CD4-positive, alpha-beta T cell treated with Interleukin-17A for 4 hours (primary cell): ENCODE measurements around the gene VPS33A.
"Not testable (repeated sequence)": the region's sequence is repeated elsewhere in the genome, so short reads cannot be mapped to it uniquely, and the experiment has no call there.

Experiments used
- DNase-seq: peaks from one replicate; pipeline ENCODE4 v3.0.0-alpha.2; 2020; ENCODE audit warnings: mixed read lengths

Gene VPS33A

GRCh38 chr12:122266230-122266901 lies at the start of gene VPS33A:
Gene VPS33A, minus strand, starts transcription at chr12:122266494. Its CDS starts 86 bp downstream, at chr12:122266408.
- peak; percentile 91 for DNase-seq

DNA sequence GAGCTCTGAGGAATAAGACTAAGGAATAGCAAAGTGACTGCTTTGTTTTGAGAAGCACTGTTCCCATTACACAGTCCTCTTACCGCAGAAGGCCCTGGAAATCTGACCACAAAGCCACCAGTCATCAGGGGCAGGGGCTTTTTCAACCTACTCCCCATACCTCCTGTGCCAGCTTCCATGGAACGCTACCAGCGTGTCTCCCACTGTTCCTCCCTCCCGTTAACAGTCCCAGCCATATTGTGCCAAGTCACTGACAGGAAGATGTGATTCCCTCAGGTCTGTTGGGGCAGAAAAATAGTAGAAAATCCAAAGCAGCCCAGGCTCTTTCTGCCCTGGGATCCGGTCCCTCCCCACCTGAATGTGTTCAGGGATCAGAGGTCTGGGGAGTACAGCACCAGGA lies 46.6 kb upstream of the VPS33A start:
- no peak for DNase-seq

- DNase-seq = no peak
Observed at GRCh38 chr12:122311696-122312095, 45.4 kb upstream of the VPS33A start.

GRCh38 chr12:122310626-122311333 lies 44.5 kb upstream of the VPS33A start:
- no peak for DNase-seq

GRCh38 chr12:122309564-122310121 lies 43.3 kb upstream of the VPS33A start:
- no peak for DNase-seq

DNA sequence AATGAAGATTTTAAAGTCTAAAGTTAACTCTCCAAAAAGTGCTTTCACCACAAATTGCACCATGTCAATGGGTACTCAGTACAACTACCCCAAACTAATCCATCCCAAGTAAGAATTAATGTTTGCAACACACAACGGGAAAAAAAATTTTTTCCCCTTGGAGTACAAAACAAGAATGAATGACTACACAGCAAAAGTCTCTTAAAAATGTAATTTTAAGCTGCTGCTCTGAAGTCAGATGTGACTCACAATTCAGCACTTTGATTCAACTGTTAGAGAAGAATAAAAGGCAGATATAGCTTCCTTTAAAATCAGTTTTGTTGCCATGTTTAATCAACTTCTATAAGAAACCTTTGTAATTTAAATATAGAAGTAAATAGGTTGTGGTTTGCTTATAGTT lies 42.5 kb upstream of the VPS33A start:
- no peak for DNase-seq

DNA sequence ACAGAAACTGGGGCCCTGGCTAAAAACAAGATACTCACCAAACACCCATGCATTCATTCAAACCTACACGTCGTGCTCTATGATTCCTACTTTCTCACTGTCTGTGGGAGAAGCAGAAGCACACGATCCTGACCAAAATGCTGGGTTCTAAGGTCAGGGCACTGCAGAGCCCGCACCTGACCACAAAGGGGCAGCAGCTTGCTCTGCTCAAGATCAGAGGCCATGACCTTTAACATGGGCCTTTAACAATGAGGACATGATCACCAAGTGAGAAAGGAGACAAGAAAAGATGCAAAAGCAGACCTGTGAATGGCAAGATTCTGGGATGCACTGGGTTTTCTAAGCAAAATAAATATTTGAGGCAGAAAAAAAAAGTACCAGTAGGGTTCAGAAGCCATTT lies 40.1 kb upstream of the VPS33A start:
- no peak for DNase-seq

DNA sequence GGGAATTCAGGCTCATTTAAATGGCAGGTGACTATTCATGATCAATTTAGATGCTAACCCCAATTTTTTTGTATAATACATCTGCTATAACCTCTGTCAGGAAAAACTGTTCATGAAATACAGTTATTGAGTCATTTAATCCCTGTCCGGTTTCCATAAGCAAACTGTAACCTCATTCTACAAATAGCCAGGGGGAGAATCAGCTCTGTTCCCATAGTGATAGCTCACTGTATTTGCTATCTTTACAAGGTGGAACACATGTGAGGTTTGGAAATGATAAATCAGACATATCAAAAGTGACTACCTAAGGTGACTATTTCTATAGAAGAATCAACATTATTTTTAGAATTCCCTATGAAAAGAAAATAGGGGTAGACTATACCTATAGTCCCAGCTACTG lies 38.6 kb upstream of the VPS33A start:
- no peak for DNase-seq

GRCh38 chr12:122303068-122303467 lies 36.8 kb upstream of the VPS33A start:
- no peak for DNase-seq

GRCh38 chr12:122298071-122298748 lies 31.9 kb upstream of the VPS33A start:
- no peak for DNase-seq

DNA sequence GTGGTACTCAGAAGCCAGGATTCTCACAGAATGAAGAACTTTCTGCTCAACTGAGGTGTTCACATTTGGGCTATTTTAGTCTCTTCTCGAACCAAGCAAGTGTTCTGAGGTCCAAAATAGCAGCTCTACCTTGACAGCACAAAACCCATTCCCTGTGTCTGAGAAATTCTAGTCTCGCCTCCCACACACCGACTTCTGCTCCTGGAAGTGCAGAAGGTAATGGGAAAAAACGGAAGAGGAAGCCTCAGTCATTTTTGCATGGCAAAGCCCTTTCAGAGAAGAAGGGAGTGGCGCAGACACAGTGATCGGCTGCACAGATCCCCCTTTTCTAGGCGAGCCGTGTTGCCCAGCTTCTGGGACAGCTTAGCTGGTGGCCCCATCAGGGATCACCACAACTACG lies 31.2 kb upstream of the VPS33A start:
- DNase-seq = no peak

DNA sequence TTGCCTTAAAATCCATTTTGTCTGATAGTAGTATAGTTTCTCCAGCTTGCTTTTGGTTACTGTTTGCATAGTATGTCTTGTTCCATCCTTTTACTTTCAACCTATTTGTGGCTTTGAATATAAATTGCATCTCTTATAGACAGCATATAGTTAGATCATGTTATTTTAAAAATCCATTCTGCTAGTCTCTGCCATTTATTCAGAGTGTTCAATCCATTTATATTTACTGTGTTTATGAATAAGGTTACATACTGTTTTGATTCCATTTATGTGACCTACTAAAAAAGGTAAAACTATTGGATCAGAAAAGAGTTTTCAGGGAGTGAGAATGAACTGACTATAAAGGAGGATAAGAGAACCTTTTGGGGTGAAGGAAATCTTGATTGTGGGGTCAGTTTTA lies 29.6 kb upstream of the VPS33A start:
- no peak for DNase-seq

GRCh38 chr12:122293081-122293480 lies 26.8 kb upstream of the VPS33A start:
- no peak for DNase-seq

DNA sequence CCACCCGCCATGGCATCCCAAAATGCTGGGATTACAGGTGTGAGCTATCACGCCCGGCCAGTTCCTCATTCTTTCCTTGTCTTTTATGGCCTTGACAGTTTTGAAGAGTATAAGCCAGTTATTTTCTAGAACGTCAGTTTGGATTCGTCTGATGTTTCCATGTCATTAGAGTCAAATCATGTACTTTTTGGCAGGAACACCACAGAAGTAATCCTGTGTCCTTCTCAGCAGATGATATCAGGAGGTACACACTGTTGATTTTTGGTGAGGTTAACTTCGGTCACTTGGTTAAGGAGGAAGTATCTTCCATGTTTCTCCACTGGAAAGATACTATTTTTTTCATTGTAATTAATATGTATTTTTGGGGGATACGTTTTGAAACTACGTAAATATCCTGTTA lies 25.1 kb upstream of the VPS33A start:
- DNase-seq = no peak

DNA sequence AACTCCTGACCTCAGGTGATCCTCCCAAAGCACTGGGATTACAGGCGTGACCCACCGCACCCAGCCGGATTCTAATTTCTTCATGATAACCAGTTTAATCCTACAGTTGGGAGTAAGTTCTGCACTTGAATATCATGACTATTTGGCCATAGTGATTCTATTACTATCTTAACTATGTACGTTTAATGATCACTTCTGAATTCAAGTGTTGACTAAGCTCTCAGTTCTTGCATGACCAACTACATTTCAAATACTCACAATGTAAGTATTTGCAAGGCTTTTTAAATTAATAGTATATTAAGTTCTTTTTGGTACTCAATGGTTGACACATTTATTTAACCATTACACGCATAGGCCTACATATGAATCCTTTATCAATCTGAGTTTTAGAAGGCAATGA lies 17.4 kb upstream of the VPS33A start:
- DNase-seq = no peak

- DNase-seq = no peak
Observed at GRCh38 chr12:122282061-122282460, 15.8 kb upstream of the VPS33A start.

DNA sequence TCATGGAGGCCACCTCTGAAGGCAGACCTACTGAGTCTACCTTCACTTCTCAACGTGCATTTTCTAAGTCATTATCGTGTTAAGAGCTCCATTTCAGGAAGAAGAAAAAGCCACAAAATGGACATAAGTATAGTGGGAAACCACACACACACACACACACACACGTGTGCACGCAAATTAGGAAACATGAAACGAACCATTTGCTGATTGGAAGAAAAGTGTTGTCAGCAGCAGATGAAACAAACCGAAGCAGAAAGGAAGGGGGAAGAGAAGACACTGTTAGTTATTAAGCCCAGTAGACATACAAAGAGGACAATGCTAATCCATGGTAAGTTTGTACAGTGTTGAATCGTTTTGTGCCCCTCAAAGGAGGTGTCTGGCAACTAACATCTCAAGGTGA lies 9.9 kb upstream of the VPS33A start:
- no peak for DNase-seq

DNA sequence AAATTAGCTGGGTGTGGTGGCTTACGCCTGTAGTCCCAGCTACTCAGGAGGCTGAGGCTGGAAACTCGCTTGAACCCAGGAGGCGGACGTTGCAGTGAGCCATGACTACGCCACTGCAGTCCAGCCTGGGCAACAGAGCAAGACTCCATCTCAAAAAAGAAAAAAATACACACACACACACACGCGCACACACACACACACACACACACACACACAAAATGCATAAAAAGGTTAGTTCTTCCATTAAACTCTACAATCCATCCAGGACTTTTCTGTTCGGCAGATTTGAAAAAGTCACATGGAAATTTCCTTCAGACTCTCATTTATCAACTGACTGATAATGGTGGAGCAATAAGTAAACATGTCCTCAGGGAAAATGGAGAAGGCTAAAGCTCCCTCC lies 9.2 kb upstream of the VPS33A start:
- DNase-seq = no peak

DNA sequence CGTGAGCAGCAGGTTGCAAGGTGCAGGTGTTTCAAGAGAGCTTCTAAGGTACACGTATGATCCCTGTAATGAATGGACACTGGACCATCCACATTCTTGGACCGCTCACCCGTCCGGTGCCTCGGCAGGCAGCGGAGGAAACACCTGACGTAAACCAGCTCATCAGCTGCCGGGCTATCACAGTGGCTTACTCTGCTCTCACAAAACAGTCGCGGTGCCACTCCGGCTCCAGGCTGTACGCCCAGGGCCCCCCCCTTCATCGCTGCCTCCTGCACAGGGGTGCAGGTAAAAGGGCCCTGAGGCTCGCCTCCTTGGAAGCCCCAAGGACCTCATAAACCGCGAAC lies 436 bp downstream of the VPS33A start:
- peak; percentile 64 for DNase-seq

GRCh38 chr12:122265476-122265875 lies 818 bp downstream of the VPS33A start:
- no peak for DNase-seq

GRCh38 chr12:122260735-122261134 lies 5.6 kb downstream of the VPS33A start:
- not testable (repeated sequence) for DNase-seq

DNA sequence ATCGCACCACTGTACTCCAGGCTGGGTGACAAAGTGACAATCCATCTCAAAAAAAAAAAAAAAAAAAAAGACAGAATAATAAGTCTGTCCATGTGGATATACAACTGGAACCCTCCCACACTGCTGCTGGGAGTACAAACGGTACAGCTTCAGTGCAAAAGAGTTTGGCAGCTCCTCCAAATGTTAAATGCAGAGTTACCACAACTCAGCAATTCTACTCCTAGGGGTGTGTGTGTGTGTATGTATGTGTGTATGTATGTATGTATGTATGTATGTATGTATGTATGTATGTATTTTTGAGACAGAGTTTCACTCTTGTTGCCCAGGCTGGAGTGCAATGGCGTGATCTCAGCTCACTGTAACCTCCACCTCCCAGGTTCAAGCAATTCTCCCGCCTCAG lies 7.4 kb downstream of the VPS33A start:
- not testable (repeated sequence) for DNase-seq

GRCh38 chr12:122258462-122258861 lies 7.8 kb downstream of the VPS33A start:
- DNase-seq = not testable (repeated sequence)

DNA sequence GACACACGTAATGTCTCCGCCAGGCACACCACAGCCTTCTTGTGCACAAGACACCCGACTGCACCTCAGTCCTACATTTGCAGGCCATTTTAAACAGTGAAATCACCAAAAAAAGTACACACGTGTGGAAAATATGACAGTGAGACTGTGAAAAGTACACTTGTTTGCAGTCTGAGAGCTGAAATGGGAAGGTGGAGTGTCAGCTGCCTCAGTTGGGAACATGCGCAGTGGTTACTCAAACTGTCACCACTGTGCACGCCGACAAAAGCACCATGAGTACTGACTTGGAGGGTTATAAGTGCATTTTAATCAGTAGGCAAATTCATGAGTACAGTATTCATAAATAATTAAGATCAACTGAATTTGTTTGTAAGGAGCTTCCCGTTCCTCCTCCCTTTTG lies 15.8 kb downstream of the VPS33A start:
- DNase-seq = no peak
